Left renal cortex interstitium (tissue), 4 donors: ENCODE data around the gene PKP1. TPM values are rescaled to one million over a fixed set of nuclear protein-coding genes. Genes with fewer than 3 reads are reported as not detected.

Source experiments
- DNase-seq, 4 donors: peaks; one replicate each; pipeline ENCODE4 v3.0.0-alpha.2; 2013; ENCODE audit warnings: low read depth in 4 of 4, low spot score in 2 of 4, missing footprints in 1 of 4
- polyA plus RNA-seq, 4 donors: library from polyadenylated mRNA; unstranded; fragments of 120-200 nt; gene quantifications; one replicate each; pipeline ENCODE4 v1.2.1, GENCODE V29; 2013; ENCODE audit not compliant: insufficient read length in 4 of 4

Gene PKP1
- polyA plus RNA-seq, 4 donors = 0.06 to 0.18 (median 0.10) TPM

DNA sequence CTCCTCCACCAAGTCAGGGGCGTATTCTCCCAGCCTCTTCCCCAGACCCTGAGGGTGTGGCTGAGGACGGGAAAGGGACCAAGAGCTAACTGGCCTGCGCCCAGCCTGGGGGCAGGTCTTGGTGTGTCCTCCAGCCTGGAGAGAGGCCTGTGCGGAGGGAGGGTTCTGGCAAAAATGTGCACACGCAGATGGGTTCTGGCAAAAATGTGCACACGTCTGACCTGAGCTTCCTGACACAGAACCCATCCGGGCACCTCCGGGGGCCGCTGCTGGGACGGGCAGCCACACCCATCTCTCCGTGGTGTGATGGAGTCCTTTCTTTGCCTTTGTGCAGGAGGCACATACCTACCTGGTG, 23.1 kb upstream of the PKP1 start:
- DNase-seq = no peak

DNA sequence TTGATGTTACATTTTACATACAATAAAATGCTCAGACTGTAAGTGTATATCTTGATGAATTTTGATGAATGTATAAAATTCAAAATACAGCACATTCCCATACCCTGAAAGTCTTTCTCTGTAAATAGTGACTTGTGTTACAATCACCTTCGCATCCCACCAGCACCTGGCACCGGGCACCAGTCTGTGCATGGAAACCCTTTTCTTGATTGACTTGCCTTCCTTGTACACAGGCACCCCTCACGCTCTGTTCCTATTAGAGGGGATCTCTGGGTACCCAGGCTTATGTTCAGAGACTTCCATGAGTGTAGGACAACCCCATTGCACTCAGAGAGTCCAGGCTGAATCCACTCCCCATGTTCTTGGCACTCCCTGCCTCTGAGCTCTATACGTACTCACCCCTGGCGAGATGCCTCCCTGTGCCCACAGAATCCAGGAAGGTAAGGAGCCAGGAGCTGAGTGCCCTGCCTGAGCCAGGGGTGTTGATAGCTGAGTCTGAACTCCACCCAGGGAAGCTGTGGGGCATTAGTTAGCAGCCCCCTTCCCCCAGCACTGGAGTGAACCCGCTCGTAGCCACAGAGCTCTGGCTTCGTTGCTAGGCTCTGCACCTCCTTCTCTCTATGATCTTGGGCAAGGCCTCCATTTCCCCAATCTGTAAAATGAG, 22.5 kb upstream of the PKP1 start:
- no peak for DNase-seq

DNA sequence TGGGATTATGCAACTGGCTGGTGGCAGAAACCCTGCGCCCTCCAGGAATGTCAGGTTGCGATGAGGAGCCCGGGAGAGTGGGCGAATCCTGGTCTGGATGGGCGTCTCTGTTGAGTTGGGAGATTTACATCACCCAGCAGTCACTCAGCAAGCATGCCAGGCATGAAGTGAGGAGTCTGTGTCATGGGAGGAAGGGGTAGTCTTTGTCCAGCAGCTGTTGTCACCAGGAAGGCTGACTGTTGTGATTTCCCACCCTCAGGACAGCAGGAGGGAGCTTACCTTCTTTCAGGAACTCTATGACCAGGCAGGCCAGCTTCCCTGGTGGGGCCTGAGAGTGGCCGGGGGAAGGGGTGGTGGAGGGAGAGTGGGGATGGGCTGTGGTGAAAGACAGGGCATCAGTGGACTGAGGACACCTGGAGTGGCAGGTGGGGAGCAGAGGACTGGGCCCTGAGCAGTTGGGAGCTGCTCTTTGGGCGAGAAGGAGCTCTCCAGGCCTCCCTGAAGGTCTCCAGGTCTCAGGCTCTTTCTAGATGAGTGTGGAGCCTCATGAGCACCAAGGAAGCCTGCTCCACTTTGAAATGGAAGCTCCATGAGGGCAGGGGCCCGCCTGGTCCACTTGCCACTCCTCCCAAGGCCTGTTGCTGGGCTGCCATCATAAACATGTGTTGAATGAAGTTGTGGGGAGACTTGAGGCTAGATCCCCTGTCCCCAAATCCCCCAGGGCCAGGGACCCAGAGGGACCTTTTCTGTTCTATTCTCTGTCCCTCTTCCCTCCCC, 21.3 kb upstream of the PKP1 start:
- DNase-seq = no peak

DNA sequence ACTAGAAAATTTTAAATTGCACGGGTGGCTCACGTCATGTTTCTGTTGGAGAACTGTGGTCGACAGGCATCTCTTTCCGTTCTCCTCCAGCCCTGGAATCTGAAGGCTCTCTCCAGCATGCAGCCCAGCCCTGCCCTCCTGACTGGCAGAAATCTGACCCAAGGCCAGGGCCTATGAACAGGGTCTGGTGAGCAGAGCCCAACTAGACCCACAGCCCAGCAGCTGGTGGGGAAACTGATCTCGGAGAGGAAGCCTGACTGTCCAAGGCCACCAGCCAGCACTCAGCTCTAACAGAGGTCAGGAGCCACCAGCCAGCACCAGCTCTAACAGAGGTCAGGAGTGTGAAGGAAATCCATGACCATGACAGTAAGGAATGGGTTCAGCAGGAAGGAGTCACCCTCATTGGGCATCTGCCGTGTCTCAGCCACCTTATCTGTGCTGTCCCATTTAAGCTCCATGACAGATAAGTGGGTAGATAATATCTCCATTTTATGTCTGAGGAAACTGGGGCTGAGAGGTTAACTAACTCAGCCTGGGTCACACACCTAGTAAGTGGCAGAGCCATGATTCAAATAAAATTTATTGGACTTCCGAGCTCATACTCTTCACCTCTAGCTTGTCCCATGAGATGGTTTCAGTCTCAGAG, 20.2 kb upstream of the PKP1 start:
- DNase-seq = no peak

DNA sequence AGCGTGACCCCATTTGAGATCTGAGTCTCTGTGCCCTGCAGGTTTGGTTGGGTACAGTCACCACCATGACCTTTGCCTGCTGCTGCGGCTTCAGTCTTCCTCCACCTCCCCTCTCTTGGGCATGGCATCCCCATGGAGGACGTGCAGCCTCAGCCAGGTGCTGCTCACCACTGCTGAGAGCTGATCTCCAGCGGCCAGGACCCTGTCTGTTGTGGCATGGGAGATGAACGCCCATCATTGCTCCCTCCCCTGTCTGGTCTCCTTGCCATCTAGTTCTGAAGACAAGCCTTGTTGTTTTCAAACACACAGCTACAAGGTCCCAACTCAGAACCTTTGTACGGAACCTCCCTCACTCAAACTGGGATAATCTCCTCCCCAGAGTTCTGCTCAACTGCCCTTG, 19.2 kb upstream of the PKP1 start:
- DNase-seq = no peak

DNA sequence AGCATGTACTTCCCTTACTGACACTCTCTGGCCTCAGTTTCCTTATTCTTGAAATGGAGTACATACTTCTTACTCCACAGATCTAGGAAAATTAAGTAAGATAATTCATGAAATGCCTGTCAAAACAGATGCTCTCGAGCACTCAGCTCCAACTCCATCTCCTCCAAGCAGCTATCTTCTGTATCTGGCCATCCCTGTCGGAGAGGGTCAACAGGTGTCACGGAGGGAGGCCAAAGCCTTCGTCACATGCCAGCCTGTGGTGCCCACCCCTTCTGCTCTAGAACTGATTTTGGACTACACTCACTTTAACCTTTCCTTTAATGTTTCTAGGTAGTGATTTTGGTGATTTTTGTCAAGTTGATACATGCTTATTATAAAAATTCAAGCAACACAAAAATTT, 18.8 kb upstream of the PKP1 start:
- DNase-seq = no peak

DNA sequence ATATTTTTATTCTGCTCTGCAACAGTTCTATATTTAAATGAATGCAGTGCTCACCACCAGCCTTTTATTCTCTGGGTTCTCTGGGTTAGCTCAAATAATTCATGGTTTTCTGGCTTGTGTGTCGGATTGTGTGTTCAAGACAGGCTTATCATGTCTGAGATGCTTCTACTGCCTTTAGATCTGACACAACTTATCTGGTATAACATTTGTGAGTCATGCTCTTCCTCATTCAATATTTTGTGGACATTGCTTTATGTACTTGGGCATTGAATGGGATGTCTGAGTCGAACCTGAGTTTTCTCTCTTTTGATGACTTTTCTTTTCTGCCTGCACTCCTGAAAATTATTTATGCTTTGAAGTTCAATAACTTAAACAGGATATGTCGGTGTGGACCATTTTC, 17.6 kb upstream of the PKP1 start:
- DNase-seq = no peak

DNA sequence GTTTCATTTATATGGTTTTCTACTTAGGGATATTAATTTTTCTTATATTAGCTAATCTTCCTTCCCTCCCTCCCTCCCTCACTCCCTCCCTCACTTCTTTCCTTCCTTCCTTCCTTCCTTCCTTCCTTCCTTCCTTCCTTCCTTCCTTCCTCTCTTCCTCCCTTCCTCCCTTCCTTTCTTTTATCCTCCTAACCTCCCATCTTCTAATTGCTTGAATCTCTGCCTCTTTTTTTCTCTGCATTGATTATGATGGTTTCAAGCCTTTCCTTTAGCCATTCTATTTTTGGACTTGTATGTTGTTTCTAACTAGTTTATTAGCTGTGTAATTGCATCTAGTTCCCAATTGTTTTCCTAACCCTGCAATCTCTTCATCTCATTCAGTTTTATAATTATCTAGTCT, 17.0 kb upstream of the PKP1 start:
- DNase-seq = no peak

DNA sequence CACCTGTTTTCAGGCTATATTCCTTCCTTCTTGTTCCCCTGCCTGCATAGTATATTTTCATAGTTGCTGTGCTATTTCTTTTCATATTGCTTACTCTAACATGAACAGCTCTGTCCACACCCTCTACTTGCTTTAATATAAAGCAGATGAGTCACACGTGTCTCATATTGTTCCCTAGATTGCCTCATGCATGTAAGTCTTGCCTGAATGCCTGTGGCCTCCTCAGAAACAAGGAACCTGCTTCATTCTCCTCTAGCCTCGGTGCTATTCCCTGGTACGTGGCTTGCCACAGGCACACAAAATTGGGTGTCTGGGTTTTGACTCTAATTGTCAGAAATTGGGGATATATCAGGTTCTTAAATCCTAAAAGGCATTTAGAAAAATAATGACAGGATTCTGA, 16.5 kb upstream of the PKP1 start:
- DNase-seq = no peak

DNA sequence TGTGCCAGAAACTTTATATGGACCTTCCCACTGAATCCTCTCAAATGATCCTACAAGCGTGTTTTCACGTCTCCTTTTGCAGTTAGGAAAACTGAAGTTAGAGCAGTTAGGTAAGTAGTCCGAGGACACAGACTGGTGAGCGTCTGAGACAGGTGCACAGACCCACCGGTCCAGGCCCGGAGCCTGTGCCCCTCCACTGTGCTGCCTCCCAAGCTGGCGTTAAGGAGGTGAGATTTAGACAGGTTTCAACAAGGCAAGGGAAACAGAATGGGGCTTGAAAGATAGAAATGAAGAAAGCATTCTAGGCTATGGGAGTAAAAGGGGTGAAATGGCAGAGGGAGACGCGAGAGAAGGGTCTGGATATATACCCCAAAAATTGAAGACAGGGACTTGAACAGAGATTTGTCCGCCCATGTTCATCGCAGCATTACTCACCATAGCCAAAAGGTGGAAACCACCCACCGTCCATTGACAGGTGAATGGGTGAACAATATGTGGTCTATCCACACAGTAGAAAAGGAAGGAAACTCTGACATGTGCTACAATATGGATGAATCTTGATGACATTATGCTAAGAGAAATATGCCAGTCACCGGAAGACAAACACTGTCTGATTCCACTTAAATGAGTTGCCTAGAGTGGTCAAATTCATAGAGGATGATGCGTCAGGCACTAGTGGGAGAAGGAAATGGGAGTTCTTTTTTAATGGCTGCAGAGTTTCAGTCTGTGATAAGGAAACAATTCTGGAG, 15.7 kb upstream of the PKP1 start:
- DNase-seq = no peak

DNA sequence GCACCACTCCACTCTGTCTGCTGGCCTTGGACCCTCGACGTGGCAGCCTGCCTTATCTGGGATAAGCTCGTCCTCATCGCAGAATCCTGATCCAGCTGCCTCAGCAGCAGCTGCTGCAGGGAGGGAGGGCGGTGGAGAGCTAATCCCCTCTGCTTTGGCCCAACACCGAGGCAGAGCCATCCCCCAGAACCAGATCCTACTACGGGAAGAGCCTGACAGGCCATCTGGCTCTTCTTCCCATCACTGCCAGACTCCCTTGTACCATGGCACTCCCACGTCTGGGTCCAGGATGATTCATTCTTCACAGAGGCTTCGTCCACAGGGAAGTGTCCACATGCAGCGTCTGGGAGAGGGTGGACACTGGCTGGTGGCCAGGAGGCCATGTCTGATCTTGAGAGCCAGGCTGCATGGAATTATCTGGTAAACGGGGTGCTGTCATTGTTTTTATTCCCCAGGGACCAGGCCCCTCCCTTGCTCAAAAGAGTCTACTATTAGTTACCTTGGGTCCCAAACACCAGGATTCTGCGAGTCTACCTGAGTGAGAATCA, 14.6 kb upstream of the PKP1 start:
- no peak for DNase-seq

DNA sequence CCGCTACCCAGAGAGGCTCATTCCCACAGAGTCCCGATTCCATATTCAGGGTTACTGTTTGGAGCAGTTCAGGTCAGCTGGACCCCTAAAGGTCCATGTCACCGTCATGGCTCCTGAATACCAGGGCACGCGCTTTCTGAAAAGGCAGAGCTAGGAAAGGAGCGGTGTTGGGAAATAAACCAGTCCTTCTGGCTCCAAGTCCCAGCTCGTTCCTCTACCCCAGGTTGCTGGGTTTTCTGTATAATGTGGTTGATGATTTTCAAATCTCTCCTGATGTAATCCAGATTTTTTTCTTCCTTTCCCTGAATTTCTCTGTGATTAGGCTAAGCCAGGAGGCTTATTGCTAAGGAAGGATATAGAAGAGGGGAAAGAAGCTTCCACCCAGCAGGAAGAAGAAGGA, 14.0 kb upstream of the PKP1 start:
- DNase-seq = no peak

DNA sequence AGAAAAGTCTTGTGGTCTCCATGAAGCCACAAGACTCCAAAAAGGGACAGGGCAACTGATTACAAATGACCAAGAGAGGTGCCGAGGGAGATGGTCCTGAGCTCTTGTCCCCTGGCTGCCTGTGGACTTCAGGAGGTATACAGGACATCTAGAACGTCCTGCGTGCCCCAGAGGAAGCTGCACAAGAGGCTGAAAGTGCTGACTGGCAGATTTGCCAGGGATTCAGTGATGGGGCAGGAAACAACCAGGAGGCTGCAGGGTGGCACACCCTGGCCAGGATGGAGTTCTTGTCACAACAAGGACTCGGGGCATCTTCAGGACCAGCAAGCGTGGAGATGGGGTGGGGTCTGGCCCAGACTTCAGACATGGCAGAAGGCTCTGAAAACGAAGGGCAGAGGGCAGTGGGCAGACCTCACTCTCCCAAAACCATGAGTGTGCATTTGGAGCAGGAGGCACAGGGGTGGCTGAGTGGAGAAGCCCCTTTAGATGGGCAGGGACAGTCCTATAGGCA, 13.4 kb upstream of the PKP1 start:
- no peak for DNase-seq

DNA sequence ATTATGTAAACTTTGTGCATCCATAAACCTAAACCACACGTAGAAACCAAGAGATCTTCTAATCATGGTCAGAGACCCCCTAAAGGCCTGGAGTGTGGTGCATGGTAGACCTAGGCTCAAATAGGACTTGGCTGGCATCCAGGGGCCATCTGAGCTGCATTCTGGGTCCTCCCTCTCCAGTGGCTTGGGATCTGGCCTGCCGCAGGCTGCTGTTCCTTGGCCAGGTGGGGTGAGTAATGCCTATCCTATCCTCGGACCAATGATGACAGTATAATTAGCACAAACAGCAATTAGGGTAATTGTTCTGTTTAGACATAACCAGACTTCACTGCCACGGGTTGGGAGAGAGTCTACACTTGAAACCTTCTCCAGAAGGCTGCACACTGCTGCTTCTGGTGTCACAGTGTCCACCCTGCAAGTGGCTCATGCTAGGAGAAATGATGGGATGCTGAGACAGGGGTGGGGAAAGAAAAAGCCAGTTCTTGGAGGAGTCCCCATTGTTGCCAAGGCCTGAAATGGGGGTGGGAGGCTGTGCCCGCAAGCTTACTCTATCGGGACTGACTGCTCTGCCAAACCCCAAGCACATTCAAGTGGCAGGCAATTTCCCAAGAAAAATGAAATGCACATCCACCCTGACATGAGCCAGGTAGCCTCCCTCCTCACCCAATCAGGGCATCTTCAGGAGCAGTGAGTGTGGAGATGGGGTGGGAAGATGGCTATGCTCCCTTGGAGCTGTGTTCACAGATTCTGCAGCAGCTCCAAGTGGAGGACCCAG, 12.5 kb upstream of the PKP1 start:
- no peak for DNase-seq

DNA sequence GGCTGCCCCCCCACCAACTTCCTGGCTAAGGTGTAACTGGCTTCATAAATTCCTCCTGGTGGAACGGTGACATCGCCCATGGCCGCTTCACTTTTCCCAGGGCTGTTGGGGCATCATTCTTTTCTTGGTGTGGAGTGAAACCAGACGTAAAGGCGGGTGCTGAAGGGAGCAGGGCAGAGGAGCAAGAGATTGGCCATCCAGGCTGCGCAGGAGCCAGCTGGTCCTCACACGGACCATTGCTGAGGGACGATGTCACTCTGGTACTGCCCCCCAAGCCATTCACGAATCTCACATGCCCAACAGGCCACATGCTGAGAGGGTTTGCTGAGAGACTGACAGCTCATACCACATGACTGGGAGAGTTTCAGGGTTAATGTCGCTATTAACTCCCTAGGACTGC, 10.5 kb upstream of the PKP1 start:
- DNase-seq = no peak

DNA sequence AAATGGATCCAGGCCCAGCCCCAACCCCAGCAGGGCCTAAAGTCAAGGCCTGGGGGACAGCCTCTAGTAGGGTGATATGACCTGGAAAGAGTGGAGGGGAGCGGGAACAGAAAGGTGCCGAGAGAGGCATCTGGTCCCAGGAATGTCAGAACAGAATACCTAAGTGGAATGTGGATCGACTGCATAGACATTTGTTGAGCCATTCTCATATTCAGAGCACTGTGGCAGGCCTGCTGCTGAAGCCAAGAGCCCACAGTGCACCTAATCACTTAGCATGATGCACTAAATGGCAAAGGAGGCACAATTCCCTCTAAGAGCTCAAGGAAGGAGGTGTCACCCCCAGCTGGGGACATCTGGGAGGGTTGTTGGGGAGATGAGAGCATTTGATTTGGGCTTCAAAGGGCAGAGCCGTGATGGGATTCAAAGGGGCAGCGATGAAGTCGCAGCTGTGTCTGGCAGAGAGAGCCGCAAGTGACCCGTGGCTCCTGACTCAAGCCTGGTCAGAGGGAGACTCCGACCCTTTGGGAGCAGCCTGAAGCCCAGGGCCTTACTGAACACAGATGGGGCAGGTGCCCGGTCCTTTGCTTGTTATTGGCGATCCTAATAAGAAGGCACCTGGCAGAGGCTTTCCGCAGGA, 8.6 kb upstream of the PKP1 start:
- DNase-seq = no peak

DNA sequence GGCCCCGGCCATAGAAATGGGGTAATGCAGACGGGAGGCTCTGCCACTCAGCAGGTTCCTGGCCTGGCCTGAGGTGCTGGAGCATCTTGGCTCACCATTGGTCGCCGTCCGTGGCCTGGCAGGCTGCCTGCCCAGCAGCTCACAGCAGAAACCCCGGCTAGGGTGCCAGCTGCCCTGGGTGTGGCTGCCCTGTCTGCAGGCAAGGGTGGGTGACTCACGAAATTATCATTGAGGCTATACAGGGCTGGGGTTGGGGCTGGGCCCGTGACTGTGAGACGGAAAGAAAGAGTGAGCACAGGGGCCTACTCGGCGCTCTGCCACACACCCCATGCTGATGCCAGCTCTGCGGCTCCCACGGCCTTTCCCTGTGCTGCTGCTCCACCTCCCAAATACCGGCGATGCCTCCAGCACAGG, 8.0 kb upstream of the PKP1 start:
- DNase-seq = no peak

DNA sequence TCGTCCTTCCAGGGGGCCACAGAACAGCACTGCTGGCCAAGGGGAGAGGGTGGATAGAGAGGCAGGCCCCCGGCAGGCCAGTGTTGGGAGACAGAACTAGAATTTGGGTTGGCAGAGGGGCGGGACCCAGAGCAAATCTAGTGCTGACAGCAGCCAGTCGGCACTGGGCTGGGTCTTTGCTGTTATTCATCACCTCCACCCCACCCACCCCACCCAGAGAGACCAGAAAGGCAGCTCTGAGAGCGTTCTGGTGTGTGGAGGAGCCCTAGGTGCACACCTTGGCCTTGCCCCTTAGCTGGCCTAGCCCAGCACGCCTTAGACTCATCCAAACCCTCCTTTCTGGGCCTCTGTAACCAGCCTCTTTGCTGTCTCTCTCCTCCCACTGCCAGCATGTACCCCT, 6.4 kb upstream of the PKP1 start:
- DNase-seq = no peak

DNA sequence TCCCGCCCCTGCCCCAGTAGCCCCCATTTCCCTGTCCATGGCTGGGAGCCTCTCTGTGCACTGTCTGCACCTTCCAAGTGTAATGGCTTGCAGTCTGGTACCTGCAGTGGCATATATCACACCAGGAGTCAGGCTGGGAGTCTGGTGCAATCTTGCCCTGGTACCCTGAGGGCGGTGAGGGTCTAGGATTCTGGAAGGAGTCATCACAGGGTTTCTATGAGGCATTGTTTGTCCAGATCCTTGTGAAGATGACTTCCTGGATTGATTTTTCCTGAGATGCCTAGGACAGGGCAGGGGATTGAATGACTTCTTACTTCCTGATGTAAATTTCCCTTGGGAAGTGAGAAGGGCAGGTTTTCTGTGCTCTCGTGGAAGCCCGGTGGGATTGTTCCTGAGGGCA, 5.9 kb upstream of the PKP1 start:
- no peak for DNase-seq

DNA sequence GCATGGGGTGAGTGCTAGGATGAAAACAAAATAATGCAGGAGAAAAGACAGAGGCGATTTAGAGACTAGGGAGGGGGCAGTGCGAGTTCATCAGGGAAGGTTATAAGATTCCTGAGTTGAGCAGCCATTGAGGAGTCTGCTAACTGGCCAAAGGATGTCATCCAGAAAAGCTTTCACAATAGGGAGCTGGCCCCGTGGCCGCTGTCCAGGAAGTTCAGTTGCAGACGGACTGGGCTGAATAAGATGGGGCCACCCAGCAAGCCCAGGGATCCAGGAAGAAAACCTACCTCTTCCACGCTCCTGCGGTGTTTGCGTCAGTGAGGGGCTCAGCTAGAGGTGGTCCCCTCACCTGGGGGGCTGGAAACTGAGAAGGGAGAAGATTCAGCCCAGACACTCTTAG, 4.0 kb upstream of the PKP1 start:
- no peak for DNase-seq
